HG02798 (cell line): ENCODE measurements around the gene CENATAC.
A peak's percentile ranks its signal among the peaks of the same experiment; 100 is the strongest.
"Not testable (repeated sequence)": the region's sequence is repeated elsewhere in the genome, so short reads cannot be mapped to it uniquely, and the experiment has no call there.

Experiments used
- ATAC-seq: cut with Tn5 transposase; IDR thresholded peaks from one replicate; pipeline ENCODE4 v1.9.1; 2021; ENCODE audit warnings: mild to moderate bottlenecking; ENCODE audit not compliant: unreplicated experiment, poor library complexity

CENATAC gene

DNA sequence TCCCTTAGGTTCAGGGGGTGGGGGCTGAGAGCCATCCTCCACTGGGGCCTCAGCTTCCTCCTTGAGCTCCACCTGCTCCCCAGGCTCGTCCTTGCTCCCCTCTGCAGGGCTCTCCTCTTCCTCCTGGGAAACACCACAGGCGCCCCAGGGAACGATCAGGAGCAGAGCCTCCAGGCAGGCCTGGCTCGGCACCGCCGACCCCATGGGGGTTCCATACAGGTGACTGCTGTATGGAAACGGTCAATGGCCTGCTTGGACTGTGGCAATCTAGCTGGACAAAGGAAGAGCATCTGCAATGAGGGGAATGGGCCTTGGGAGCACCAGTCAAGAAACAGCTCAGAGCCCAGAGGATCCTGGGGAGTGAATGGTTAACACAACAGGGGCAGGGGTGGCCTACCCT lies 51.1 kb downstream of the CENATAC start:
- ATAC-seq, result no peak

- peak; percentile 60 for ATAC-seq
Observed at GRCh38 chr11:119051440-119052162, 53.7 kb downstream of the CENATAC start.

- ATAC-seq, result no peak
Observed at GRCh38 chr11:119052163-119052814, 54.4 kb downstream of the CENATAC start.

GRCh38 chr11:119054418-119054817 lies 56.5 kb downstream of the CENATAC start:
- no peak for ATAC-seq

GRCh38 chr11:119055901-119056300 lies 58.0 kb downstream of the CENATAC start:
- no peak for ATAC-seq

DNA sequence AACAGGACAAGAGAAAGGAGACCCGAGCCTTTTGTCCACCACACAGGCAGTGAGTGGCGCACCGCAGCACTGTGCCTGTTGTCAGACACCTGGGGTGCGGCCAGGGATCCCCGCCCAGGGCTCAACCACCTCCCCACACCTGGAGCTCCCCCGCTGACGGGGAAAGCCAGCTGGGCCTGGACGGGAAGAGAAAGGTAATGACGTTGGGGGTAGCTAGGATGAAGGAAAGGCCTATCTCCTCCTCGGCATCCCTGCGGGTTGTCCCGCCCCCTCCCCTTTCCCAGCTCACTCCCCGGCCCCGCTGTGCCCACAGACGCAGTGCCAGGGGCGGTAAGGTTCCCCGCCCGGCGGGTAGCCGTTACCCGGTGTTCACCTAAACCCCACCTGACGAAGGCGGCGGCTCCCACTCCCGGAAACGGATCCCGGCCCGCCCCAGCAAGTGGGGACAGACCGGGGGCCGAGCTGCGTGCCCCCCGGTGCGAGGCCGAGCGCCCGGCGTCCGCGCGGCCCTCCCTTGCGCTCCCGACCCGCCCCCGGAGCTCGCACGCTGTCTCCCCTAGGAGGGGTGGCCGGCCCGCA lies 58.6 kb downstream of the CENATAC start:
- peak; percentile 6 for ATAC-seq

- peak; percentile 94 for ATAC-seq
Observed at GRCh38 chr11:119057000-119057769, 59.2 kb downstream of the CENATAC start, which contains the start of gene HYOU1. HYOU1 (minus strand) TSS chr11:119057205; CDS start chr11:119056160, 1,045 bp downstream.

GRCh38 chr11:119059128-119059527 lies 61.2 kb downstream of the CENATAC start:
- ATAC-seq, result not testable (repeated sequence)

- no peak for ATAC-seq
Observed at GRCh38 chr11:119061256-119061655, 63.3 kb downstream of the CENATAC start.

DNA sequence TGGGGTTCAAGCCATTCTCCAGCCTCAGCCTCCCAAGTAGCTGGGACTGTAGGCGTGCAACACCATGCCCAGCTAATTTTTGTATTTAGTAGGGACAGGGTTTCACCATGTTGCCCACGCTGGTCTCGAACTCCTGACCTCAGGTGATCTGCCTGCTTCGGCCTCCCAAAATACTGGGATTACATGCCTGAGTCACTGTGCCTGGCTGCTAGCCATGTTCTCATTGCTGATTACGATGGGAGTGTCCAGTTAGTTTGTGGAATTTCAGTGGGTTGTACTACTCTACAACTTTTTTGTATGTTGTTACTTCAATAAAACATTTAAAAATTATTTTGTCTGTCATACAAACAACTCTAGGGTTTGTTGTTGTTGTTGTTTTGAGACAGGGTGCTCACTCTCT lies 64.8 kb downstream of the CENATAC start:
- no peak for ATAC-seq

- ATAC-seq, result no peak
Observed at GRCh38 chr11:119065369-119065768, 67.4 kb downstream of the CENATAC start.
